Camera-type eye (tissue), 1 donor: ENCODE measurements around the gene ADIG. TPM values are rescaled to one million over a fixed set of nuclear protein-coding genes. Genes with fewer than 3 reads are reported as not detected.

Experiments used
- total RNA-seq: library from RNA; depleted of rRNA; stranded (reverse); fragments of >200 nt; gene quantifications from one replicate; pipeline ENCODE4 v1.2.3, GENCODE V29; 2014

The ADIG gene
- not detected for total RNA-seq

GRCh38 chr20:38581013-38581412 lies at the start of gene ADIG:
Gene ADIG, plus strand, starts transcription at chr20:38581197. Its CDS starts 54 bp downstream, at chr20:38581251.

GRCh38 chr20:38601216-38602184 lies 20.5 kb downstream of the ADIG start, which contains the start of gene ARHGAP40:
Gene ARHGAP40, plus strand, starts transcription at chr20:38601809.

Other genes with a start within 250 kb of the ADIG start
- gene LBP, start 234.7 kb upstream of the ADIG start, total RNA-seq = not detected
- gene SNHG17, start 145.9 kb upstream of the ADIG start, total RNA-seq = 15.2 TPM
- 69.7 TPM for gene RALGAPB, start 108.4 kb upstream of the ADIG start, total RNA-seq
- gene ARHGAP40, start 20.6 kb downstream of the ADIG start, total RNA-seq = 0.16 TPM
- 8.2 TPM for gene SLC32A1, start 143.3 kb downstream of the ADIG start, total RNA-seq
- gene ACTR5, start 167.3 kb downstream of the ADIG start, total RNA-seq = 15.9 TPM
- gene PPP1R16B, start 224.5 kb downstream of the ADIG start, total RNA-seq = 7.5 TPM